ENCODE measurements around the gene RAPGEF1. TPM values are rescaled to one million over a fixed set of nuclear protein-coding genes. Genes with fewer than 3 reads are reported as not detected.

The RAPGEF1 gene
- total and polyA plus RNA-seq, 2 of the 13 experiments (the other 11 are each of a cell fraction or from before 2014, with no cell fraction given), result 21.2 to 38.9 TPM

GRCh38 chr9:131614340-131614915, 125.4 kb downstream of the RAPGEF1 start:
- in situ Hi-C loops (cut with HindIII; ENCODE audit: extremely low pct_ligation_motif_present, low pct_unique_long_range_greater_than_20kb), result no loop called here
- WGBS (ENCODE audit: low lambda C conversion rate), result 88% methylated on average over 8 of the region's 8 CpGs

More at GRCh38 chr9:131614340-131614915, 125.4 kb downstream of the RAPGEF1 start:
- DNase-seq (ENCODE audit: low spot score), result no peak
- TF ChIP-seq MED1 (CRISPR knock-in tag; IDR thresholded peaks at IDR 0.05) (no peak), RORA (CRISPR knock-in tag; IDR thresholded peaks at IDR 0.05) (no peak), SOX13 (IDR thresholded peaks at IDR 0.05) (no peak), SOX13 (CRISPR knock-in tag; conservative IDR thresholded peaks at IDR 0.05 in 1 of 2, IDR thresholded peaks at IDR 0.05 in 1 of 2) (no peak), ZNF790 (CRISPR knock-in tag; IDR thresholded peaks at IDR 0.05; ENCODE audit: borderline replicate concordance) (no peak), PAWR (CRISPR knock-in tag; IDR thresholded peaks at IDR 0.05; ENCODE audit: borderline replicate concordance) (no peak), GZF1 (CRISPR knock-in tag; IDR thresholded peaks at IDR 0.05) (no peak), CHD4 (IDR thresholded peaks at IDR 0.05; ENCODE audit: borderline replicate concordance, low read length) (no peak), CEBPG (CRISPR knock-in tag; IDR thresholded peaks at IDR 0.05) (no peak), NRL (CRISPR knock-in tag; IDR thresholded peaks at IDR 0.05; ENCODE audit: borderline replicate concordance) (no peak), ZKSCAN1 (IDR thresholded peaks at IDR 0.05; ENCODE audit: low read length) (no peak)
- TF ChIP-seq, protein P1, sequence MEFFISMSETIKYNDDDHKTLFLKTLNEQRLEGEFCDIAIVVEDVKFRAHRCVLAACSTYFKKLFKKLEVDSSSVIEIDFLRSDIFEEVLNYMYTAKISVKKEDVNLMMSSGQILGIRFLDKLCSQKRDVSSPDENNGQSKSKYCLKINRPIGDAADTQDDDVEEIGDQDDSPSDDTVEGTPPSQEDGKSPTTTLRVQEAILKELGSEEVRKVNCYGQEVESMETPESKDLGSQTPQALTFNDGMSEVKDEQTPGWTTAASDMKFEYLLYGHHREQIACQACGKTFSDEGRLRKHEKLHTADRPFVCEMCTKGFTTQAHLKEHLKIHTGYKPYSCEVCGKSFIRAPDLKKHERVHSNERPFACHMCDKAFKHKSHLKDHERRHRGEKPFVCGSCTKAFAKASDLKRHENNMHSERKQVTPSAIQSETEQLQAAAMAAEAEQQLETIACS (CRISPR knock-in tag; IDR thresholded peaks at IDR 0.05), result no peak
- TF ChIP-seq, protein P2, sequence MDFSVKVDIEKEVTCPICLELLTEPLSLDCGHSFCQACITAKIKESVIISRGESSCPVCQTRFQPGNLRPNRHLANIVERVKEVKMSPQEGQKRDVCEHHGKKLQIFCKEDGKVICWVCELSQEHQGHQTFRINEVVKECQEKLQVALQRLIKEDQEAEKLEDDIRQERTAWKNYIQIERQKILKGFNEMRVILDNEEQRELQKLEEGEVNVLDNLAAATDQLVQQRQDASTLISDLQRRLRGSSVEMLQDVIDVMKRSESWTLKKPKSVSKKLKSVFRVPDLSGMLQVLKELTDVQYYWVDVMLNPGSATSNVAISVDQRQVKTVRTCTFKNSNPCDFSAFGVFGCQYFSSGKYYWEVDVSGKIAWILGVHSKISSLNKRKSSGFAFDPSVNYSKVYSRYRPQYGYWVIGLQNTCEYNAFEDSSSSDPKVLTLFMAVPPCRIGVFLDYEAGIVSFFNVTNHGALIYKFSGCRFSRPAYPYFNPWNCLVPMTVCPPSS (IDR thresholded peaks at IDR 0.05), result no peak
- ChIA-PET CTCF (ENCODE audit: low intra/inter-chr PET ratio, low total read pairs) (no interaction called here), POLR2A (interaction anchor here (1.0 to 1.5 kb wide), 2 partner anchors 8 to 9 kb away, joined by 3 read pairs; no protein-coding TSS in a partner anchor)
- Histone ChIP-seq H3K9me3 (ENCODE audit: low read length) (no peaks in the 10 kb centered on the region), H3K79me2 (ENCODE audit: insufficient read depth, low read length) (no peaks in the 10 kb centered on the region), H3K27me3 (ENCODE audit: control insufficient read depth in 1 of 2, insufficient read depth in 2 of 2, low read length in 2 of 2) (no peaks in the 10 kb centered on the region), H3K4me1 (ENCODE audit: insufficient read depth, low read length) (peaks cover 27% of the 10 kb centered on the region), H3K9ac (ENCODE audit: insufficient read depth, low read depth, low read length) (no peak overlapping the region), H3K4me3 (replicated peaks in 1 of 3; ENCODE audit: insufficient read depth in 1 of 3, low read depth in 2 of 3, low read length in 3 of 3) (no peak overlapping the region), H3K27ac (ENCODE audit: extremely low read length, insufficient read depth, low read length) (no peak overlapping the region), H4K20me1 (ENCODE audit: insufficient read depth, low read length) (no peaks in the 10 kb centered on the region), H3K4me2 (ENCODE audit: low read depth, low read length) (no peak overlapping the region), H3K36me3 (replicated peaks in 1 of 2; ENCODE audit: control insufficient read depth in 1 of 2, insufficient read depth in 2 of 2, low read length in 2 of 2) (peaks cover 11 to 28% of the 10 kb centered on the region in 2 experiments), H2AFZ (ENCODE audit: low read length) (no peak overlapping the region)
- intact Hi-C loops (cut with micrococcal nuclease; ENCODE audit: unreplicated experiment), result no loop called here
- no peak for ATAC-seq
- no TSS peak for BruUV-seq (replicated peaks)
- FAIRE-seq, result no peak
